ENCODE results near the gene SYT1. TPM values are rescaled to one million over a fixed set of nuclear protein-coding genes. Genes with fewer than 3 reads are reported as not detected.

The SYT1 gene
- total and polyA plus RNA-seq, 2 of the 4 experiments (the other 2 are of a cell fraction) = 2.8 to 3.0 TPM

DNA sequence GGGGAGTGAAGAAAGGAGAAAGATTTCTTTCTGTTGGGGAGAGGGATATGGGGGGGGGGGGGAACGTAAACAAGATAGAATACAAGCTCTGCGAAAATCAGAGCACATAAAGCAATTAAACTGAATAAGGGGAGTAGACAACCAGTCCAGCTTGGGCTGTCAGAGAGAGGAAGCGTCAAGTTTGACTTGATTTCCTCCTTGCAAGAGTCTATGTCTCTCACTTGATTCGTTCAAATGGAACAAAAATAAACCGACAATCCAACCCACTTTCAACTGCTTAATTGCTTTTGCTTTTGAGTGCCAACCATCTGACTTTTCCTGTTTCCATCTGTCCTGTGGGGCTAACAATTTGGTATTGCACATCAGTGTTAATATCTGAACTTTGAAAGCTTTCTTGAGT lies 942 bp downstream of the SYT1 start:
- Histone ChIP-seq H4K8ac (ENCODE audit: low read depth in 2 of 2, low read length in 2 of 2) (no peak overlapping the region), H3K4me3 (ENCODE audit: insufficient read depth, low read depth, low read length) (peak overlapping the region; percentile 57), H4K5ac (ENCODE audit: low read depth, low read length) (no peak overlapping the region), H3K36me3 (ENCODE audit: control insufficient read depth, insufficient read depth, low read length) (no peaks in the 10 kb centered on the region), H3K27me3 (ENCODE audit: control insufficient read depth, insufficient read depth, low read length) (no peaks in the 10 kb centered on the region; the same call in 1 of the 2 replicates), H2AK5ac (ENCODE audit: low read depth, low read length) (no peak overlapping the region), H2BK20ac (ENCODE audit: low read depth, low read length) (no peak overlapping the region), H3K4ac (ENCODE audit: low read depth, low read length) (no peak overlapping the region), H3K9me1 (ENCODE audit: insufficient read depth, low read length) (no peaks in the 10 kb centered on the region), H2BK120ac (ENCODE audit: low read depth, low read length) (no peak overlapping the region), H3K4me2 (ENCODE audit: low read depth, low read length) (peak overlapping the region; percentile 81), H4K91ac (ENCODE audit: insufficient read depth, low read depth, low read length) (no peak overlapping the region), H4K20me1 (ENCODE audit: insufficient read depth, low read length) (no peaks in the 10 kb centered on the region), H3K56ac (ENCODE audit: extremely low read depth, insufficient read depth, low read length) (no peak overlapping the region), H2BK5ac (ENCODE audit: low read depth, low read length, poor library complexity, severe bottlenecking) (no peak overlapping the region), H3K18ac (ENCODE audit: low read depth, low read length) (no peak overlapping the region), H3K9ac (ENCODE audit: low read depth, low read length) (no peak overlapping the region), H3K79me1 (ENCODE audit: low read depth in 1 of 2, low read length in 2 of 2) (no peaks in the 10 kb centered on the region), H3K27ac (ENCODE audit: insufficient read depth, low read length) (no peak overlapping the region), H2BK15ac (ENCODE audit: low read depth, low read length) (no peak overlapping the region), H3K14ac (replicated peaks; ENCODE audit: low read depth, low read length) (no peak overlapping the region), H2AFZ (replicated peaks; ENCODE audit: low read length, poor library complexity) (peak overlapping the region; percentile 99), H3K23ac (ENCODE audit: low read depth, low read length) (no peak overlapping the region), H3K9me3 (ENCODE audit: control insufficient read depth, insufficient read depth, low read length) (no peaks in the 10 kb centered on the region), H2AK9ac (replicated peaks; ENCODE audit: low read depth, low read length, poor library complexity) (no peak overlapping the region), H3K4me1 (ENCODE audit: control insufficient read depth, insufficient read depth, low read length) (no peaks in the 10 kb centered on the region)
- intact Hi-C loops (cut with micrococcal nuclease) = loop anchor here (10.0 kb wide), 2 partner anchors 479 to 681 kb away; no protein-coding TSS in a partner anchor
- no peak for DNase-seq
- TF ChIP-seq SMC3 (IDR thresholded peaks at IDR 0.05; ENCODE audit: low read depth, low read length) (no peak), MAZ (IDR thresholded peaks at IDR 0.05; ENCODE audit: borderline replicate concordance, low read depth, low read length) (no peak), BHLHE40 (IDR thresholded peaks at IDR 0.05; ENCODE audit: low read depth, low read length) (no peak), ELK1 (IDR thresholded peaks at IDR 0.05; ENCODE audit: borderline replicate concordance, low read depth, low read length) (no peak)
- no TSS peak for BruUV-seq (replicated peaks)
- dilution Hi-C loops (cut with HindIII; ENCODE audit: low sequenced_read_pairs, unreplicated experiment) = no loop called here
- CTCF ChIA-PET = no interaction called here
- ATAC-seq (ENCODE audit: low read depth) = no peak
- 10% methylated on average over 2 of the region's 5 CpGs; no CpG with 5 or more reads in 1 of the 2 experiments for WGBS, 2 experiments (ENCODE audit: extremely low coverage in 2 of 2, insufficient read length in 1 of 2)
- in situ Hi-C loops (cut with MboI; ENCODE audit: low sequenced_read_pairs) = no loop called here
- POLR2A ChIA-PET (ENCODE audit: unreplicated experiment) = no interaction called here
